ENCODE measurements around the gene STAG2. TPM values are rescaled to one million over a fixed set of nuclear protein-coding genes. Genes with fewer than 3 reads are reported as not detected.

Gene STAG2
- total and polyA plus RNA-seq, 3 donors from 2014 or later, result 9.4 to 26.7 (median 17.6) TPM

- TF ChIP-seq CTCF (IDR thresholded peaks at IDR 0.05), result no peak
- no peak for TF ChIP-seq POLR2A (IDR thresholded peaks at IDR 0.05)
- no peaks in the 10 kb centered on the region for H3K27me3 ChIP-seq
- no peak overlapping the region for H3K27ac ChIP-seq
- WGBS, 2 donors, result 94 to 100% methylated on average over 1 of the region's 1 CpG
- no peaks in the 10 kb centered on the region for H3K9me3 ChIP-seq
- H3K36me3 ChIP-seq (ENCODE audit: low read depth, missing control alignments), result no peaks in the 10 kb centered on the region
- H3K4me3 ChIP-seq, result no peak overlapping the region
- DNase-seq, result no peak
- H3K4me1 ChIP-seq, result no peaks in the 10 kb centered on the region
- intact Hi-C loops (cut with DNase I; ENCODE audit: low total_unique reads), result no loop called here
Observed at GRCh38 chrX:124016825-124017224, 55.3 kb downstream of the STAG2 start.

- no peaks in the 10 kb centered on the region for H3K9me3 ChIP-seq
- no peaks in the 10 kb centered on the region for H3K4me1 ChIP-seq
- no peak overlapping the region for H3K27ac ChIP-seq
- TF ChIP-seq POLR2A (IDR thresholded peaks at IDR 0.05) (no peak), CTCF (IDR thresholded peaks at IDR 0.05) (no peak)
- H3K4me3 ChIP-seq, result no peak overlapping the region
- no peak for DNase-seq
- no peaks in the 10 kb centered on the region for H3K27me3 ChIP-seq
- intact Hi-C loops (cut with DNase I; ENCODE audit: low total_unique reads), result no loop called here
- WGBS, 2 donors, result 48 to 64% methylated on average over 1 of the region's 1 CpG
- no peaks in the 10 kb centered on the region for H3K36me3 ChIP-seq (ENCODE audit: low read depth, missing control alignments)
Observed at GRCh38 chrX:124018023-124018422, 56.5 kb downstream of the STAG2 start.

- no peak overlapping the region for H3K4me3 ChIP-seq
- intact Hi-C loops (cut with DNase I; ENCODE audit: low total_unique reads), result no loop called here
- H3K36me3 ChIP-seq (ENCODE audit: low read depth, missing control alignments), result no peaks in the 10 kb centered on the region
- H3K4me1 ChIP-seq, result no peaks in the 10 kb centered on the region
- no peaks in the 10 kb centered on the region for H3K27me3 ChIP-seq
- H3K9me3 ChIP-seq, result no peaks in the 10 kb centered on the region
- TF ChIP-seq POLR2A (IDR thresholded peaks at IDR 0.05) (no peak), CTCF (IDR thresholded peaks at IDR 0.05) (no peak)
- H3K27ac ChIP-seq, result no peak overlapping the region
- no peak for DNase-seq
- 76 to 79% methylated on average over 3 of the region's 3 CpGs for WGBS, 2 donors
Observed at GRCh38 chrX:124023838-124024238, 62.3 kb downstream of the STAG2 start.

GRCh38 chrX:124026529-124026928 is 65.0 kb downstream of the STAG2 start:
- Histone ChIP-seq H3K9me3 (no peaks in the 10 kb centered on the region), H3K4me3 (no peak overlapping the region), H3K27ac (no peak overlapping the region), H3K36me3 (ENCODE audit: low read depth, missing control alignments) (no peaks in the 10 kb centered on the region), H3K4me1 (no peaks in the 10 kb centered on the region), H3K27me3 (no peaks in the 10 kb centered on the region)
- no peak for DNase-seq
- WGBS, 2 donors, result 92 to 96% methylated on average over 1 of the region's 1 CpG
- intact Hi-C loops (cut with DNase I; ENCODE audit: low total_unique reads), result no loop called here
- TF ChIP-seq CTCF (IDR thresholded peaks at IDR 0.05), result no peak
- no peak for TF ChIP-seq POLR2A (IDR thresholded peaks at IDR 0.05)

- Histone ChIP-seq H3K4me3 (no peak overlapping the region), H3K9me3 (no peaks in the 10 kb centered on the region), H3K27ac (no peak overlapping the region), H3K27me3 (no peaks in the 10 kb centered on the region), H3K4me1 (no peaks in the 10 kb centered on the region), H3K36me3 (ENCODE audit: low read depth, missing control alignments) (no peaks in the 10 kb centered on the region)
- DNase-seq, result no peak
- TF ChIP-seq POLR2A (IDR thresholded peaks at IDR 0.05) (no peak), CTCF (IDR thresholded peaks at IDR 0.05) (no peak)
- intact Hi-C loops (cut with DNase I; ENCODE audit: low total_unique reads), result no loop called here
- WGBS, 2 donors, result 84 to 90% methylated on average over 3 of the region's 3 CpGs
Observed at GRCh38 chrX:124028182-124028581, 66.7 kb downstream of the STAG2 start.
